Astrocyte of the cerebellum (primary cell): ENCODE data around the gene PGRMC1.
"Not testable (repeated sequence)": the region's sequence is repeated elsewhere in the genome, so short reads cannot be mapped to it uniquely, and the experiment has no call there.

Experiments used
- DNase-seq: peaks from one replicate; pipeline ENCODE4 v3.0.0-alpha.2; 2011; ENCODE audit warnings: low read depth
- H3K4me3 ChIP-seq: 2 replicates; pipeline ENCODE4 v1.5.1; 2011; ENCODE audit warnings: mild to moderate bottlenecking, low read depth, low read length, moderate library complexity
- CTCF ChIP-seq: IDR thresholded peaks from 2 replicates; pipeline ENCODE4 v1.5.1; 2012; ENCODE audit warnings: low read length, low read depth, moderate library complexity, mild to moderate bottlenecking; ENCODE audit errors: missing control alignments
- in situ Hi-C: cut with HindIII; loops from 2 replicates; pipeline ENCODE4 v1.10.0; 2017; ENCODE audit warnings: low sequenced_read_pairs

The PGRMC1 gene

DNA sequence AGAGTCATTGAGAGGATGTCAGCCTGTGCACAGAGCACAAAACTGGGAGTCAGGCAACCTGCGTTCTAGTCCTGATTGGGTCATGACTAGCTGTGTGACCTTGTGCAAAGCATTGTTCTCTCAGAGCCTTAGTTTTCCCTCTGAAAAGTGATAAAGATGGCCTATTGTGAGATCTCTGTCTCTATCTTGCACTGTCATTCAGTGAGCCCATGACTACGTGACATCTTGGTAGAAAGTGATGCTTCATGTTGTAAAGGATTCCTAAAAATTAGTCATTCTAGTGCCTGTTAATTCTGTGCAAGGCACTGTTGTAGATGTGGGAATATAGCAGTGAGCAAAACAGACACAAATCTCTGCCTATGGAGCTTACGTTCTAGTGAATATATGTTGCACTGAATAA is 2.5 kb downstream of the PGRMC1 start:
- peak overlapping the region; percentile 80 for H3K4me3 ChIP-seq
- in situ Hi-C loops = no loop called here
- no peak for DNase-seq
- TF ChIP-seq CTCF = no peak

GRCh38 chrX:119240356-119240755 is 4.3 kb downstream of the PGRMC1 start:
- peak; percentile 48 for DNase-seq

GRCh38 chrX:119247702-119248101 is 11.6 kb downstream of the PGRMC1 start:
- in situ Hi-C loops = no loop called here
- no peak for TF ChIP-seq CTCF
- no peak for DNase-seq
- no peak overlapping the region for H3K4me3 ChIP-seq

More at GRCh38 chrX:119240356-119240755, 4.3 kb downstream of the PGRMC1 start:
- no peak for TF ChIP-seq CTCF
- in situ Hi-C loops = no loop called here
- H3K4me3 ChIP-seq = peak overlapping the region; percentile 1

DNA sequence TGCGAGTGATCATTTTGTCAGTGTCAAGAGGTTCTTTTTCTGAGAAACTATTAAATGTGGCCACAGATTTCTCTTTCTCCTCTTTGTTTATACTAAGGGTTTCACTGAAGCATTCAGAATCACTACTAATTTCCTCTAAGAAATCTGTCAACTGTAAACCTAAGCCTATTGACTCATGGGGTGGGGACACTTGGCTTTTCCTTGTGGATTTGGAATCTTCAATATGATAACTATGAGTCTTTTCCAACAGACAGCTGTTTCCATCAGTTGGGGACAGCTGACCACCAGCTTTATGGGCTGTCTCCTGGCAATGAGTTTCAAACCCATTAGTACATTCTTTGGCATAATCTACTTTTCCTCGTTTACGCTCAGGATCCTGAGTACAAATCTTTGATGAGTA is 13.8 kb downstream of the PGRMC1 start:
- DNase-seq = no peak
- in situ Hi-C loops = no loop called here
- TF ChIP-seq CTCF = no peak
- H3K4me3 ChIP-seq = no peak overlapping the region

- in situ Hi-C loops = no loop called here
- no peak for DNase-seq
- H3K4me3 ChIP-seq = no peak overlapping the region
- no peak for TF ChIP-seq CTCF
Observed at GRCh38 chrX:119251386-119251785, 15.3 kb downstream of the PGRMC1 start.

- in situ Hi-C loops = no loop called here
- no peak for TF ChIP-seq CTCF
- DNase-seq = no peak
- no peak overlapping the region for H3K4me3 ChIP-seq
Observed at GRCh38 chrX:119252716-119253115, 16.6 kb downstream of the PGRMC1 start.

DNA sequence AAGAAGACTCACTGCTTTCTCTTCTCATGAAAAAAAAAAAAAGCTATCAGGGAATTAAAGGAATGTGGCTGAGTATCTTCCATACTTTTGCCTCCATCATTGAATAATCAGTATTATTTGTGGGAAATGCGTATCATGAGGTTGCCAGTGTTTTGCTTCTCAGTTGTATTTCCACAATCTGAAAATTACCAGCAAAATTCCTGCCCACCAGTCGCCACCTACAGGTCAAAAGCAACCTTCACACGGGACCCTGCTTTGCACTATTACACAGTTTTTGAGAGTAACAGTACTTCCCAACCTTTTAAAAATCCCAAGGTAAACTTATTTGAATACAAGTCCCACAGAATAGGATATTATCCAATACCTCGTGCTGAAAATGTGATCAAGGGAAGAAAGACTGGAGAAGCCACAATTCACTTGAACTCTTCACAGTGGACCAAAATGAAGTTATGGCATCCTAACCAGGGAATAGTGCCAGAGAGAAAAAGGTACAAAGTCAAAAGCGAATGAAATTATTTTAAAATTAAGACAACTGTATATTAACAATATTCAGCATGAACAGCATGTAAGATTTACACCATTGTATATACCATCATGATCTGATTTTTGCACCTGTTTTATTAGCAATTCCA is 30.4 kb downstream of the PGRMC1 start:
- no peak overlapping the region for H3K4me3 ChIP-seq
- in situ Hi-C loops = no loop called here
- TF ChIP-seq CTCF = peak; percentile 73
- DNase-seq = peak; percentile 1

- H3K4me3 ChIP-seq, DNase-seq, in situ Hi-C loops: not testable (repeated sequence)
Observed at GRCh38 chrX:119267115-119267514, 31.0 kb downstream of the PGRMC1 start.
